HUES64 (cell line): ENCODE measurements around the gene GPS1.

ENCODE experiments used
- H3K27ac ChIP-seq: 2 replicates; pipeline ENCODE4 v1.7.0; 2013; ENCODE audit warnings: low read depth, low read length, inconsistent platforms
- H3K27me3 ChIP-seq: 2 replicates; pipeline ENCODE4 v1.6.1; 2013; ENCODE audit warnings: mild to moderate bottlenecking, low read length; ENCODE audit not compliant: insufficient read depth
- H3K36me3 ChIP-seq: 2 replicates; pipeline ENCODE4 v1.6.1; 2013; ENCODE audit warnings: mild to moderate bottlenecking, low read length; ENCODE audit not compliant: insufficient read depth
- H3K4me1 ChIP-seq: 2 replicates; pipeline ENCODE4 v1.6.1; 2013; ENCODE audit warnings: mild to moderate bottlenecking, low read length, moderate library complexity; ENCODE audit not compliant: insufficient read depth
- H3K4me3 ChIP-seq: 2 replicates; pipeline ENCODE4 v1.5.1; 2013; ENCODE audit warnings: mild to moderate bottlenecking, low read length, moderate library complexity
- H3K9ac ChIP-seq: 2 replicates; pipeline ENCODE4 v1.6.1; 2013; ENCODE audit warnings: mild to moderate bottlenecking, low read depth, low read length
- H3K9me3 ChIP-seq: 2 replicates; pipeline ENCODE4 v1.6.1; 2013; ENCODE audit warnings: low read depth, low read length; ENCODE audit not compliant: insufficient read depth
- WGBS: fragments of 150-250, 120-280 bp; methylation state at CpG from one replicate; pipeline ENCODE4 v1.1.7; 2013; ENCODE audit warnings: missing lambda C conversion rate; 5-methylcytosine and 5-hydroxymethylcytosine counted together

Gene GPS1

DNA sequence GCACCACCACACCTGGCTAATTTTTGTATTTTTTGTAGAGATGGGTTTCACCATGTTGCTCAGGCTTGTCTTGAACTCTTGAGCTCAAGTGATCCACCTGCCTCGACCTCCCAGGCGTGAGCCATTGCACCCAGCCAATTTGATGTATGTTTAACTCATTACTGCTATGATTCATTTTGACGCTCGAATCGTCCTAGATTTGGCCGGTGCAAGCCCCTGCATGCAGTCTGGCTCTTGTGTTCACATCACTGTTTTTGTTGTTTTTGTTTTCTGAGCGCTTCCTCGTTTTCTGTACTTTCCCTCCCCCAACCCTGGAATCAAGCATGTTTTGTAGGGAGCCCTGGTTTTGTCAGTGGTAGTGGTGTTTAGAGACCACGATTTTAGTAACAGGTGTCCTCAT, 21.7 kb downstream of the GPS1 start:
- Histone ChIP-seq H3K4me3 (no peak overlapping the region), H3K4me1 (no peaks in the 10 kb centered on the region), H3K9me3 (no peaks in the 10 kb centered on the region), H3K36me3 (peaks cover 8% of the 10 kb centered on the region; the same call in 1 of the 2 replicates), H3K27ac (no peak overlapping the region), H3K9ac (no peak overlapping the region), H3K27me3 (no peaks in the 10 kb centered on the region; the same call in 1 of the 2 replicates)
- WGBS, result 81% methylated on average over 9 of the region's 9 CpGs

DNA sequence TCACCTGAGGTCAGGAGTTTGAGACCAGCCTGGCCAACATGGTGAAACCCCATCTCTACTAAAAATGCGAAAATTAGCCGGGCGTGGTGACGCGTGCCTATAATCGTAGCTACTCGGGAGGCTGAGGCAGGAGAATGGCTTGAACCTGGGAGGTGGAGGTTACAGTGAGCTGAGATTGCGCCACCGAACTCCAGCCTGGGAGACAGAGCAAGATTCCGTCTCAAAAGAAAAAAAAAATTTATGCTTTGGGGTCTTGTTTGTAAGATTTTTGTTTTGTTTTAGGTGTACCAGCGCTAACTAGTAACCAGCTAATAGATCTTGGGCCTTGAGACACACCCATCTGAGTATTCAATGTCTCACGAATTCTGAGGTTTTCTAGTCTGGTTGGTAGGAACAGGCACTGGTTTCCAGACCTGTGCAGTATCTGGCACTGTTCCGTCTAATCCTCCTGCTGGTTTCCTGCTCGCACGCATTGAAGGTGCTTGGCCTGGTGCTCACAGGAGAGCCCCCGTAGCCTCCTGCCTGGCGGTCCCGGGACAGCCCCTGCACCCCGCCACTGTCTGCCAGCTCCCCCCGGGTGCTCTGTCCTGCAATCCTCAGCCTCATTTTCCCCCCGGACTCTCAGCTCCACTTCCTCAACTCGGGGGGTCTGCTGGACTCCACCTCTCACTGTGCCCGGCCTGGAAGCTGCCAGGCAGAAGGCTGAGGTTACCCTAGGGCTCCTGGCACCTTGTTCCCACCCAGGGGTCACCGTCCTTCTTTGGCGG, 24.5 kb downstream of the GPS1 start:
- Histone ChIP-seq H3K9ac (no peak overlapping the region), H3K4me1 (no peaks in the 10 kb centered on the region), H3K9me3 (no peaks in the 10 kb centered on the region), H3K36me3 (peaks cover 34% of the 10 kb centered on the region), H3K27me3 (no peaks in the 10 kb centered on the region; the same call in 1 of the 2 replicates), H3K27ac (no peak overlapping the region), H3K4me3 (no peak overlapping the region)
- WGBS, result 89% methylated on average over 25 of the region's 25 CpGs

DNA sequence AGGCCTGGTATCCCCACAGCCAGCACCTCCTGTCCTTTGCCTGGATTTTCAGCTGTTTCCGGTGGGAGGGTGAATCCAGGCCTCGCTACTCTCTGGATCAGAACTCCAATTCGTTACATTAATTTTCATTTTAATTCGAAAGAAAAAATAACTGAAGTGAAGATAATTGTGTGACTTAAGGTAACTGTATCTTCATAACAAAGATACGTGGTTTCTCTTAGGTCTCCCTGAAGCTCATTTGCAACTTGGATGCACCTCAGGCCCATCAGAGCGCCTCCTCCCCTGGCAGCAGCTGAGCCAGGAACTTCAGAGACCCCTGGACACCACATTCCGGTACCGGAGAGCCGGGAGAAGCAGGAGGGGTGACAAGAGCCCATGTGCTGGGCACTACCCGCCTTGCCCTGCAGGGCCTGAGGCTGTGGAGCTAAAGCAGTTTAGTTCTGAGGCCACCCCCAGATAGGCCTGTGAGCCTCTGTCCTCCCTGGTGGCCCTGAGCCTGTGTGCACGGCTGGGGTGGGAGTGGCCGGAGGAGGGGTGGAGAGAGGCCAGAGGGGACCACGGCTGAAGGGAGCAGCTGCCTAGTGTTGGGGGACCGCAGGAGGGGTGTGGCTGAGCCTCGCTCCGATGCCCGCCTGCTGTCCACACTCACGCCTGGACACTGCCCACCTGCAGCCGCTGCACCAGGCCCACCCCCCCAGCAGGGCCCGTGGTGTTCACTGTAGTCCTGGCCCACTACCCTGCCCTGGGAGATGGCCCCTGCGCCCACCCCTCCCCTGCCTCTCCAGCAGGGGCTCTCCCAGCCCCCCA, 25.3 kb downstream of the GPS1 start:
- Histone ChIP-seq H3K27me3 (no peaks in the 10 kb centered on the region; the same call in 1 of the 2 replicates), H3K27ac (no peak overlapping the region), H3K4me1 (no peaks in the 10 kb centered on the region), H3K36me3 (peaks cover 40% of the 10 kb centered on the region), H3K9ac (no peak overlapping the region), H3K9me3 (no peaks in the 10 kb centered on the region), H3K4me3 (no peak overlapping the region)
- 90% methylated on average over 21 of the region's 21 CpGs for WGBS

DNA sequence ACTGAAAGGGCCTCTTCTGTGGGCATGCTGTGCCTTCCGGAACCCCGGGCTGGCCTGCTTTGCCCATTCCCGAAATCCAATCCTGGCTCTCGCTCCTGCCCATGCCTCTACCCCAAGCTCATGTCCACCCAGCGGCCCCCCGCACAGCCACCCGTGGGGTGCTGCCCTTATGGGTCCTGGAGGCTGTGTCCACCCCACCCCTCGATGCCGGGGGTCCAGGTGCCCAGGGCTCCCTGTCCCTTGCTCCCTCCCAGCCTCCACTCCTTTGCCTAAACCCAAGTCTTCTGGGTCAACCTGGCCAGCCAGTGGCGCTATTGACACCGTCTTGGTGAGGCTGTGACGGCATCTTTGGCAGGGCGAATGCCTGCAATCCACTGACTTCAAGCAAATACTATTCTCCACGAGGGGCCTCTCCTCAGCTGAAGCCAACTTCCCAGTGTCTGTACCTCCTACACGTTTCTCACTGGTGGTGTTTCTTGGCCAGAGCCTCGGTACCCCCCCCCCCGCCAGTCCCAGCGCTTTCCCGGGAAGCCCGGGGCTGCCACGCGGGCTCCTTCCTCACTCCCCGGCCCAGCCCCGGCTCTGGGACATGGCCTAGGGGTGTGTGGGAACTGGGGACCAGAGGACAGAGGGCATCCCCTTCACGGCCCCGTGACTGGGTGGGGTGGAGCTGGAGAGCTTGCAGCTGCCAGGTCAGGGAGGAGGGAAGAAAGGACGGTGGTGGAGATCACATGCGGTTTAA, 26.1 kb downstream of the GPS1 start:
- no peak overlapping the region for H3K9ac ChIP-seq
- H3K36me3 ChIP-seq, result peaks cover 48% of the 10 kb centered on the region
- 90% methylated on average over 28 of the region's 28 CpGs for WGBS
- no peak overlapping the region for H3K27ac ChIP-seq
- H3K27me3 ChIP-seq, result no peaks in the 10 kb centered on the region; the same call in 1 of the 2 replicates
- no peaks in the 10 kb centered on the region for H3K4me1 ChIP-seq
- H3K4me3 ChIP-seq, result no peak overlapping the region
- H3K9me3 ChIP-seq, result no peaks in the 10 kb centered on the region

DNA sequence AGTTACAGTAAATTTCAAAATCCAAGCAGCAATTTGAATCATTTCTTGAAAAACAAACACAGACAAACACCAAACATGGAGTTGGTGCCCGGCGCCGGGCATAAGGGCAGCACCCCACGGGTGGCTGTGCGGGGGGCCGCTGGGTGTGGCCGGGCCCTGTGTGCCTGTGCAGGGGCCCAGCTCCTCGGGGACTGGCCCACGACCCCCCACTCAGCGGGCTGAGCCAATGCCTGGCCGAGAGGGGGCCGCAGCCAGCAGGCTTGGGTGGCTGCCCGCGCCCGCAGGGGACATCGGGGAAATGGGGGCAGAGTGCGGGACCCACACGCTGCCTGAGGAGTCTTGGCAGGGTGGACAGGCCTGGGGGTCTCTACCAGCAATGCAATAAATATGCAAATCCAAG, 26.7 kb downstream of the GPS1 start:
- Histone ChIP-seq H3K4me3 (no peak overlapping the region), H3K9ac (no peak overlapping the region), H3K9me3 (no peaks in the 10 kb centered on the region), H3K27me3 (no peaks in the 10 kb centered on the region; the same call in 1 of the 2 replicates), H3K27ac (no peak overlapping the region), H3K4me1 (no peaks in the 10 kb centered on the region), H3K36me3 (peaks cover 55% of the 10 kb centered on the region)
- WGBS, result 94% methylated on average over 18 of the region's 18 CpGs

DNA sequence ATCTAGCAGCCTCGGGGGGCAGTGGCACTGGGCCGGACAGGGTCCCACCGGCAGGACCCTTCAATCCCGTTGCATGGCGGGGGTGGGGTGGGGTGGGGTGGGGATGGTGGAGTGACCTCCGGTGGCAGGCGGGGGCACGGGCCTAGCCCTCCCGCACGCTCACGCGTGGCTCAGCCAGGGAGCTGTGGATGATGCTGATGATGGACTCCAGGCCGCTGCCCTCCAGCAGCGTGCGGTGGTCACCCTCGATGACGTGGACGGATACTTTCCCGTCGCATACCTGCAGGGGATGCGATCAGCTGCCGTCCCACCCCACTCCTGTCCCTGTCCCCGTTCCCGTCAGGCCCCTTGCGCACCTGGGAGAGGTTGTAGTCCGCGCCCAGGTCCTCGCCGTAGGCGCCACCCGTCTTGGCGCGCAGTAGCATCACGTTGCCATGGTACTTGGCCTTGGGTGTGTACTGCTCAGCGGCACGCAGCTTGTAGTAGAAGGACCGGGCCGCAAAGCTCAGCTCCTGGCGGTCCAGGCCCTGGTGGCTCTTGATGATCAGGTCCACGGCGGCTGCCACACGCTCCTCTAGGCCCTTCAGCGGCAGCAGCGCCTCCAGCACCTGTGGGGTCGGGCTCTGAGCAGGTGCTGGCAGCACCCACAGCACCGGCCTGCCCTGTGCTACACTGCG, 27.4 kb downstream of the GPS1 start:
- H3K27ac ChIP-seq, result no peak overlapping the region
- H3K9me3 ChIP-seq, result no peaks in the 10 kb centered on the region
- H3K9ac ChIP-seq, result no peak overlapping the region
- peaks cover 62% of the 10 kb centered on the region for H3K36me3 ChIP-seq
- 95% methylated on average over 47 of the region's 47 CpGs for WGBS
- no peaks in the 10 kb centered on the region for H3K4me1 ChIP-seq
- no peaks in the 10 kb centered on the region; the same call in 1 of the 2 replicates for H3K27me3 ChIP-seq
- H3K4me3 ChIP-seq, result no peak overlapping the region

DNA sequence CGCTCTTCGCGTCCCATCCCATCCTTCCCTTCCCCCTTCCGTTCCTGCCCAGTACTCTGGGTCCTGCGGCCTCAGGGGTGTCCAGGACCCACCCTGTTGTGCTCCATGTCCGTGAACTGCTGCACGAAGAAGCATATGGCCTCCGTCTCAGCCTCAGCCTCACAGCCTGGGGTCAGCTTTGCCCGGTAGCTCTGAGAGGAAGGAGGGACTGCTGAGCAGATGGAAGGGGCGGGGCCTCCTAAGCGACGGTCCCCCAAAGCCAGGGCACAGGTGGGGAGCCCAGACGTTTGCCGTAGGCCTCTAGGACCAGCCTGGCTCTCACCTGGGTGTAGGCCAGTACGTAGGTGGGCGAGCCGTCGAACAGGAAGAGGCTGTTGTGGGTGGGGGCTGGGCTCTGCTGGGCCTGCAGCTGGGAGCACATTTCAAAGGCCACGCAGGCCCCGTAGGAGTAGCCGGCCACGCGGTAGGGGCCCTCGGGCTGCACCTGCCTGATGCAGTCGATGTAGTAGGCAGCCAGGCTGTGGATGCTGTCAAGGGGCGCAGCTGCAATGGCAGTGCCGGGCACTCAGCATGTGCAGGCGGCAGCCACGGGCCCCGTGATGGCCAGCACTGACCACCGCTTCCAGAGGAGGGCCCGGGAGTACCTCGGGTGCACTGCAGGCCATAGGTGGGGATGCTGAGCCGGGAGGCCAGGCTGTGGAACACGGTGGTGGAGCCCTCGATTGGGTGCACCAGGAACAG, 28.5 kb downstream of the GPS1 start:
- no peak overlapping the region for H3K9ac ChIP-seq
- 95% methylated on average over 36 of the region's 36 CpGs for WGBS
- H3K36me3 ChIP-seq, result peaks cover 72% of the 10 kb centered on the region

DNA sequence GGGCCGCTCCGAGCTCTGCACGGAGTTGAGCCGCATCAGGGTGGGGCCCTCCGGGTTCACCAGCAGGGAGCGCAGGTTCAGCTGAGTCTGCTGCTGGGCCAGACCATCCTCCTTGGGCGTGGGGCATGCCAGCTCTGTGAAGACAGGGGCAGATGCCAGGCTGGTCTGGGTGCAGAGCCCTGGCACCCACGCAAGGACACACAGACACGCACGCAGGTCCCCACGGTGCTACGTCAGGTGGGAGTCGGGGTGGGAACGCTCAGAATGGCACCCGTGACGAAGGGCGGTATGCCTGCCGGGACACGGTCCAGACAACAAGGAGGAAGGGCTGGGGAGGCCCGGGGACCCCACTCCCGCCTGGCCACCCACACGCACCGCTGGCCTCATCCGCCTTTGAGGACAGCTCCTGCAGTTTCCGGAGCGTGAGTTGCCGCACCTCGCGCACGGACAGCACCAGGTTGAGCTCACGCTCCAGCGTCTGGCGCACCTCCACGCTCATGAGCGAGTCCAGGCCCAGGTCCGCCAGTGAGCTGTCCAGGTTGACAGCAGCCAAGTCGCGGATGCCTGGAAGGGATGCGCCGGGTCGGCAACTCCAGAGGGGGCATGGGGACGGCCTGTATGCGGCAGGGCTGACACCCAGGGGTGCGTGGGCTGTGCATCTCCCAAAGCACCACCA, 29.2 kb downstream of the GPS1 start:
- Histone ChIP-seq H3K4me3 (no peak overlapping the region), H3K27ac (no peak overlapping the region), H3K36me3 (peaks cover 80% of the 10 kb centered on the region), H3K9ac (no peak overlapping the region), H3K4me1 (no peaks in the 10 kb centered on the region), H3K27me3 (no peaks in the 10 kb centered on the region), H3K9me3 (no peaks in the 10 kb centered on the region)
- WGBS, result 96% methylated on average over 44 of the region's 44 CpGs

More for the DNA sequence above, 28.5 kb downstream of the GPS1 start:
- H3K4me1 ChIP-seq, result no peaks in the 10 kb centered on the region
- no peak overlapping the region for H3K4me3 ChIP-seq
- H3K9me3 ChIP-seq, result no peaks in the 10 kb centered on the region
- H3K27me3 ChIP-seq, result no peaks in the 10 kb centered on the region
- no peak overlapping the region for H3K27ac ChIP-seq

DNA sequence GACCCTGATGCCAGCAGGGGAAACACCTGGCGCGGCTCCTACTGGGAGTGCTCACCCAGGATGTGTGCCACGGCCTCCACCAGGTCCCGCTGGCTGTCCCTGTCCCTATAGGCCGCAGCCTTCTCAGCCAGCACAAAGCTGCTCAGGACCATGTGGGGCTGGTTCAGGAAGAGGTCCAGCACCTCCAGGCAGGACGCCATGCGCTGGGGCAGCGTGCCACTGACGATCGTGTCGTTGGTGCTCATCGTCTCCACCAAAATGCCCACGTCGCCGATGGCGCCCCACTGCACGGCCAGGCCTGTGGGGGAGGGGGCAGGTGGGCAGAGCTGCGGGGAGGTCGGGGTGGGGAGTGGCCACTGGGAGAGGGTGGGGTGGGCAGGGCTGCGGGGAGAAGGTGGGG, 29.8 kb downstream of the GPS1 start:
- Histone ChIP-seq H3K27ac (no peak overlapping the region), H3K36me3 (peaks cover 86% of the 10 kb centered on the region), H3K4me1 (no peaks in the 10 kb centered on the region), H3K9me3 (no peaks in the 10 kb centered on the region), H3K27me3 (no peaks in the 10 kb centered on the region), H3K9ac (no peak overlapping the region), H3K4me3 (no peak overlapping the region)
- 95% methylated on average over 20 of the region's 20 CpGs for WGBS

DNA sequence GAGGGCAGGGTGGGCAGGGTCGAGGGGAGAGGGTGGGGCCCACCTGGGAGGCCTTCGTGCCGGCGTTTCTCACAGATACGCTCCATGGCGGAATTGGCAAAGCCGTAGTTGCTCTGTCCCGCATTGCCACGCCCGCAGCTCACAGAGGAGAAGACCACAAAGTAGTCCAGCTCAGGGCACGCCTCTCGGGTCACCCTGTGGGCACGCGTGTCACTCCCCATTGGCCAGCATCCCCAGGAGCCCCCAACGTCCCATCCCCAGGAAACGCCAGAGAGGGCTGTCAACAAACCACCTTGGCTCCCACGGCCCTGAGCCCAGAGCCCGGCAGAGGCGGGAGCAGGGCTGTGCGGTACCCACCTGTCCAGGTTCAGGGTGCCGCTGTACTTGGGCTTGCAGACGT, 30.3 kb downstream of the GPS1 start:
- no peak overlapping the region for H3K27ac ChIP-seq
- peaks cover 90% of the 10 kb centered on the region for H3K36me3 ChIP-seq
- H3K4me3 ChIP-seq, result no peak overlapping the region
- no peaks in the 10 kb centered on the region for H3K4me1 ChIP-seq
- no peaks in the 10 kb centered on the region for H3K9me3 ChIP-seq
- 95% methylated on average over 22 of the region's 22 CpGs for WGBS
- no peak overlapping the region for H3K9ac ChIP-seq
- H3K27me3 ChIP-seq, result no peaks in the 10 kb centered on the region
